Trophoblast cell (in vitro differentiated cells and primary cell): ENCODE data around the gene SPRING1.

ENCODE experiments used
- DNase-seq, 2 donors: peaks; one replicate each; pipeline ENCODE4 v3.0.0-alpha.2; 2016
- H2AFZ ChIP-seq: 2 replicates; pipeline ENCODE4 v1.6.1; 2013; ENCODE audit warnings: low read length, moderate library complexity, mild to moderate bottlenecking; ENCODE audit not compliant: insufficient read depth, poor library complexity
- H2AK5ac ChIP-seq: 2 replicates; pipeline ENCODE4 v1.6.1; 2013; ENCODE audit warnings: mild to moderate bottlenecking, low read length
- H2BK120ac ChIP-seq: 2 replicates; pipeline ENCODE4 v1.6.1; 2013; ENCODE audit warnings: low read length, mild to moderate bottlenecking, moderate library complexity; ENCODE audit not compliant: insufficient read depth, poor library complexity
- H2BK12ac ChIP-seq: 2 replicates; pipeline ENCODE4 v1.6.1; 2013; ENCODE audit warnings: mild to moderate bottlenecking, low read length, moderate library complexity
- H2BK5ac ChIP-seq: 2 replicates; pipeline ENCODE4 v1.6.1; 2013; ENCODE audit warnings: low read length, low read depth, moderate library complexity, mild to moderate bottlenecking; ENCODE audit not compliant: poor library complexity
- H3K14ac ChIP-seq: 2 replicates; pipeline ENCODE4 v1.6.1; 2013; ENCODE audit warnings: mild to moderate bottlenecking, low read length
- H3K18ac ChIP-seq: 2 replicates; pipeline ENCODE4 v1.6.1; 2013; ENCODE audit warnings: mild to moderate bottlenecking, low read length
- H3K23ac ChIP-seq: 2 replicates; pipeline ENCODE4 v1.6.1; 2013; ENCODE audit warnings: low read length
- H3K27ac ChIP-seq: 2 replicates; pipeline ENCODE4 v1.5.1; 2013; ENCODE audit warnings: low read depth, mild to moderate bottlenecking, inconsistent platforms, low read length, moderate library complexity
- H3K27me3 ChIP-seq: 2 replicates; pipeline ENCODE4 v1.6.1; 2013; ENCODE audit warnings: inconsistent platforms, mild to moderate bottlenecking, low read length, moderate library complexity; ENCODE audit not compliant: insufficient read depth
- H3K36me3 ChIP-seq, 2 experiments: 1 replicate in 1 of 2; 2 replicates in 1 of 2; pipeline ENCODE4 v1.6.1; 2013; ENCODE audit warnings: low read length in 2 of 2, mild to moderate bottlenecking in 2 of 2, moderate library complexity in 1 of 2; ENCODE audit not compliant: insufficient read depth in 2 of 2, control insufficient read depth in 1 of 2
- H3K4ac ChIP-seq: 2 replicates; pipeline ENCODE4 v1.6.1; 2013; ENCODE audit warnings: low read depth, mild to moderate bottlenecking, low read length, moderate library complexity
- H3K4me1 ChIP-seq, 2 experiments: 1 replicate in 1 of 2; 2 replicates in 1 of 2; pipeline ENCODE4 v1.6.1; 2013; ENCODE audit warnings: low read length in 2 of 2, mild to moderate bottlenecking in 2 of 2, moderate library complexity in 1 of 2; ENCODE audit not compliant: insufficient read depth in 2 of 2, control insufficient read depth in 1 of 2
- H3K4me2 ChIP-seq: 2 replicates; pipeline ENCODE4 v1.6.1; 2013; ENCODE audit warnings: inconsistent platforms, mild to moderate bottlenecking, low read length, moderate library complexity
- H3K4me3 ChIP-seq: 2 replicates; pipeline ENCODE4 v1.5.1; 2013; ENCODE audit warnings: mild to moderate bottlenecking, low read depth, low read length, inconsistent platforms
- H3K79me1 ChIP-seq: one replicate; pipeline ENCODE4 v1.6.1; 2013; ENCODE audit warnings: low read length
- H3K79me2 ChIP-seq: 2 replicates; pipeline ENCODE4 v1.6.1; 2013; ENCODE audit warnings: low read length, mild to moderate bottlenecking; ENCODE audit not compliant: control insufficient read depth, insufficient read depth, poor library complexity
- H3K9ac ChIP-seq: 2 replicates; pipeline ENCODE4 v1.6.1; 2013; ENCODE audit warnings: mild to moderate bottlenecking, low read length
- H3K9me3 ChIP-seq: 2 replicates; pipeline ENCODE4 v1.6.1; 2013; ENCODE audit warnings: low read depth, mild to moderate bottlenecking, control low read depth, inconsistent platforms, low read length; ENCODE audit not compliant: insufficient read depth
- H4K12ac ChIP-seq: 2 replicates; pipeline ENCODE4 v1.6.1; 2013; ENCODE audit warnings: low read depth, mild to moderate bottlenecking, low read length, moderate library complexity
- H4K8ac ChIP-seq: 2 replicates; pipeline ENCODE4 v1.6.1; 2013; ENCODE audit warnings: low read depth, mild to moderate bottlenecking, low read length, moderate library complexity
- H4K91ac ChIP-seq: one replicate; pipeline ENCODE4 v1.6.1; 2013; ENCODE audit warnings: low read depth, mild to moderate bottlenecking, low read length, moderate library complexity
- WGBS: extraction: QIAGEN DNeasy Blood & Tissue Kit; methylation state at CpG from one replicate; pipeline ENCODE4 v1.1.7; 2013; ENCODE audit warnings: missing lambda C conversion rate; ENCODE audit not compliant: insufficient read length, insufficient coverage; ENCODE audit errors: extremely low coverage; 5-methylcytosine and 5-hydroxymethylcytosine counted together

Gene SPRING1

GRCh38 chr12:116708826-116709756, 28.8 kb downstream of the SPRING1 start:
- Histone ChIP-seq H3K36me3 (peaks cover 0 to 5% of the 10 kb centered on the region in 2 experiments), H2BK120ac (no peak overlapping the region), H3K27ac (no peak overlapping the region), H2AFZ (no peak overlapping the region), H4K12ac (no peak overlapping the region), H3K9me3 (no peaks in the 10 kb centered on the region), H2BK12ac (no peak overlapping the region), H3K4me3 (no peak overlapping the region), H3K79me2 (no peaks in the 10 kb centered on the region), H3K18ac (no peak overlapping the region), H3K23ac (no peak overlapping the region), H3K4me1 (no peaks in the 10 kb centered on the region), H2BK5ac (no peak overlapping the region), H4K8ac (no peak overlapping the region), H3K4me2 (no peak overlapping the region), H3K79me1 (no peaks in the 10 kb centered on the region), H3K14ac (no peak overlapping the region), H3K27me3 (no peaks in the 10 kb centered on the region), H2AK5ac (no peak overlapping the region), H4K91ac (no peak overlapping the region), H3K9ac (no peak overlapping the region), H3K4ac (no peak overlapping the region)
- no CpG with 5 or more reads among the region's 26 CpGs for WGBS
- peak in 1 of 2 donors; percentile 15 for DNase-seq

GRCh38 chr12:116707751-116708150, 30.1 kb downstream of the SPRING1 start:
- H3K14ac ChIP-seq: no peak overlapping the region
- no peak overlapping the region for H3K18ac ChIP-seq
- H2AFZ ChIP-seq: no peak overlapping the region
- no peak overlapping the region for H3K4ac ChIP-seq
- H3K27ac ChIP-seq: no peak overlapping the region
- no peak overlapping the region for H3K4me3 ChIP-seq
- H2BK120ac ChIP-seq: no peak overlapping the region
- DNase-seq: no peak
- no CpG with 5 or more reads among the region's 9 CpGs for WGBS
- no peak overlapping the region for H2AK5ac ChIP-seq
- peaks cover 0 to 3% of the 10 kb centered on the region in 2 experiments for H3K36me3 ChIP-seq
- no peaks in the 10 kb centered on the region for H3K79me1 ChIP-seq
- no peak overlapping the region for H3K23ac ChIP-seq
- no peak overlapping the region for H2BK5ac ChIP-seq
- H3K27me3 ChIP-seq: no peaks in the 10 kb centered on the region
- no peak overlapping the region for H3K4me2 ChIP-seq
- H4K8ac ChIP-seq: no peak overlapping the region
- H3K4me1 ChIP-seq: no peaks in the 10 kb centered on the region
- no peak overlapping the region for H2BK12ac ChIP-seq
- H4K12ac ChIP-seq: no peak overlapping the region
- H3K9me3 ChIP-seq: no peaks in the 10 kb centered on the region
- H3K9ac ChIP-seq: no peak overlapping the region
- no peak overlapping the region for H4K91ac ChIP-seq
- H3K79me2 ChIP-seq: no peaks in the 10 kb centered on the region

GRCh38 chr12:116703214-116703795, 34.6 kb downstream of the SPRING1 start:
- Histone ChIP-seq H3K14ac (no peak overlapping the region), H2AFZ (no peak overlapping the region), H2BK5ac (no peak overlapping the region), H3K9ac (no peak overlapping the region), H3K23ac (no peak overlapping the region), H3K4me2 (no peak overlapping the region), H2AK5ac (no peak overlapping the region), H3K27ac (no peak overlapping the region), H2BK120ac (no peak overlapping the region), H3K4me1 (no peaks in the 10 kb centered on the region), H2BK12ac (no peak overlapping the region), H3K27me3 (no peaks in the 10 kb centered on the region), H3K4ac (no peak overlapping the region), H3K79me1 (no peaks in the 10 kb centered on the region), H3K36me3 (no peaks in the 10 kb centered on the region), H3K4me3 (no peak overlapping the region), H3K18ac (no peak overlapping the region), H4K12ac (no peak overlapping the region), H3K79me2 (no peaks in the 10 kb centered on the region), H4K8ac (no peak overlapping the region), H4K91ac (no peak overlapping the region), H3K9me3 (no peaks in the 10 kb centered on the region)
- peak; percentile 50 to 92 for DNase-seq
- no CpG with 5 or more reads among the region's 12 CpGs for WGBS

- H3K27ac ChIP-seq: no peak overlapping the region
- no peak for DNase-seq
- H3K79me2 ChIP-seq: no peaks in the 10 kb centered on the region
- no peak overlapping the region for H3K9ac ChIP-seq
- no peak overlapping the region for H2AFZ ChIP-seq
- H3K79me1 ChIP-seq: no peaks in the 10 kb centered on the region
- no peak overlapping the region for H3K4me3 ChIP-seq
- no peak overlapping the region for H4K91ac ChIP-seq
- no peaks in the 10 kb centered on the region for H3K9me3 ChIP-seq
- no peaks in the 10 kb centered on the region for H3K27me3 ChIP-seq
- no peaks in the 10 kb centered on the region for H3K36me3 ChIP-seq
- no peak overlapping the region for H2BK5ac ChIP-seq
- H3K4me1 ChIP-seq: no peaks in the 10 kb centered on the region
- no peak overlapping the region for H3K23ac ChIP-seq
- H3K4ac ChIP-seq: no peak overlapping the region
- no peak overlapping the region for H2AK5ac ChIP-seq
- no peak overlapping the region for H3K14ac ChIP-seq
- no peak overlapping the region for H3K4me2 ChIP-seq
- no peak overlapping the region for H2BK120ac ChIP-seq
- H3K18ac ChIP-seq: no peak overlapping the region
- no peak overlapping the region for H2BK12ac ChIP-seq
- H4K12ac ChIP-seq: no peak overlapping the region
- WGBS: no CpG with 5 or more reads among the region's 4 CpGs
- H4K8ac ChIP-seq: no peak overlapping the region
These were observed 36.4 kb downstream of the SPRING1 start for GRCh38 chr12:116701432-116701831.
